Neuron (in vitro differentiated cells): ENCODE data around the gene IL17RA.
"Not testable (repeated sequence)": the region's sequence is repeated elsewhere in the genome, so short reads cannot be mapped to it uniquely, and the experiment has no call there.

Experiments used
- H2AFZ ChIP-seq: one replicate; pipeline ENCODE4 v1.6.1; 2013; ENCODE audit warnings: low read depth, mild to moderate bottlenecking, inconsistent platforms, low read length, moderate library complexity
- H3K27me3 ChIP-seq: one replicate; pipeline ENCODE4 v1.6.1; 2013; ENCODE audit warnings: low read length; ENCODE audit not compliant: insufficient read depth
- H3K36me3 ChIP-seq: one replicate; pipeline ENCODE4 v1.6.1; 2013; ENCODE audit warnings: low read length; ENCODE audit not compliant: insufficient read depth
- H3K4me1 ChIP-seq: one replicate; pipeline ENCODE4 v1.6.1; 2013; ENCODE audit warnings: low read length; ENCODE audit not compliant: insufficient read depth
- H3K4me3 ChIP-seq: 2 replicates; pipeline ENCODE4 v1.5.1; 2013; ENCODE audit warnings: mild to moderate bottlenecking, low read length, moderate library complexity
- H3K9me3 ChIP-seq: one replicate; pipeline ENCODE4 v1.6.1; 2013; ENCODE audit warnings: low read length

IL17RA gene

GRCh38 chr22:17147458-17147857 lies 62.7 kb downstream of the IL17RA start:
- H3K4me3 ChIP-seq, H3K9me3 ChIP-seq: not testable (repeated sequence)
- H3K36me3 ChIP-seq: peaks cover 38% of the 10 kb centered on the region

GRCh38 chr22:17149076-17149815 lies 64.4 kb downstream of the IL17RA start:
- no peaks in the 10 kb centered on the region for H3K4me1 ChIP-seq
- H3K36me3 ChIP-seq: peaks cover 23% of the 10 kb centered on the region
- no peak overlapping the region for H3K4me3 ChIP-seq
- H2AFZ ChIP-seq: no peak overlapping the region
- H3K27me3 ChIP-seq: no peaks in the 10 kb centered on the region
- no peaks in the 10 kb centered on the region for H3K9me3 ChIP-seq

More at GRCh38 chr22:17147458-17147857, 62.7 kb downstream of the IL17RA start:
- H2AFZ ChIP-seq, H3K4me1 ChIP-seq, H3K27me3 ChIP-seq: not testable (repeated sequence)

- H2AFZ ChIP-seq: no peak overlapping the region
- no peak overlapping the region for H3K4me3 ChIP-seq
- H3K4me1 ChIP-seq: no peaks in the 10 kb centered on the region
- H3K27me3 ChIP-seq: no peaks in the 10 kb centered on the region
- no peaks in the 10 kb centered on the region for H3K9me3 ChIP-seq
- peaks cover 16% of the 10 kb centered on the region for H3K36me3 ChIP-seq
These were observed 67.5 kb downstream of the IL17RA start for GRCh38 chr22:17152340-17152739.

GRCh38 chr22:17152971-17153370 lies 68.2 kb downstream of the IL17RA start:
- no peaks in the 10 kb centered on the region for H3K9me3 ChIP-seq
- H3K4me1 ChIP-seq: peaks cover 4% of the 10 kb centered on the region
- no peak overlapping the region for H2AFZ ChIP-seq
- H3K27me3 ChIP-seq: no peaks in the 10 kb centered on the region
- H3K36me3 ChIP-seq: peaks cover 17% of the 10 kb centered on the region
- no peak overlapping the region for H3K4me3 ChIP-seq

- Histone ChIP-seq H3K27me3 (no peaks in the 10 kb centered on the region), H3K9me3 (no peaks in the 10 kb centered on the region), H3K36me3 (peaks cover 6% of the 10 kb centered on the region), H3K4me3 (no peak overlapping the region), H2AFZ (no peak overlapping the region), H3K4me1 (peaks cover 11% of the 10 kb centered on the region)
These were observed 71.1 kb downstream of the IL17RA start for GRCh38 chr22:17155941-17156340.

- peak overlapping the region; percentile 68 for H3K4me3 ChIP-seq
- H3K4me1 ChIP-seq: peaks cover 11% of the 10 kb centered on the region
- H3K27me3 ChIP-seq: no peaks in the 10 kb centered on the region
These were observed 72.9 kb downstream of the IL17RA start for GRCh38 chr22:17157714-17158113.

GRCh38 chr22:17158176-17158567 lies 73.4 kb downstream of the IL17RA start:
- Histone ChIP-seq H3K4me1 (peaks cover 11% of the 10 kb centered on the region), H3K4me3 (peak overlapping the region; percentile 68), H3K36me3 (peaks cover 6% of the 10 kb centered on the region), H3K27me3 (no peaks in the 10 kb centered on the region), H3K9me3 (no peaks in the 10 kb centered on the region), H2AFZ (peak overlapping the region; percentile 99)

More at GRCh38 chr22:17157714-17158113, 72.9 kb downstream of the IL17RA start:
- Histone ChIP-seq H2AFZ (no peak overlapping the region), H3K9me3 (no peaks in the 10 kb centered on the region), H3K36me3 (peaks cover 6% of the 10 kb centered on the region)

- Histone ChIP-seq H2AFZ (peak within 1 kb of the TSS; percentile 99), H3K4me3 (peak within 1 kb of the TSS; percentile 68), H3K36me3 (peaks cover 6% of the 10 kb centered on the region), H3K9me3 (peaks cover 2% of the 10 kb centered on the region), H3K4me1 (peaks cover 11% of the 10 kb centered on the region), H3K27me3 (no peaks in the 10 kb centered on the region)
These were observed 74.0 kb downstream of the IL17RA start, which contains the start of gene HDHD5 for GRCh38 chr22:17158568-17159503. Gene HDHD5 (minus strand): TSS chr22:17159277. CDS start chr22:17159251, 26 bp downstream.

GRCh38 chr22:17159504-17159951 lies 74.7 kb downstream of the IL17RA start:
- Histone ChIP-seq H3K36me3 (peaks cover 6% of the 10 kb centered on the region), H2AFZ (peak overlapping the region; percentile 99), H3K27me3 (no peaks in the 10 kb centered on the region), H3K4me3 (peak overlapping the region; percentile 68), H3K4me1 (peaks cover 11% of the 10 kb centered on the region), H3K9me3 (peaks cover 2% of the 10 kb centered on the region)

- peaks cover 6% of the 10 kb centered on the region for H3K36me3 ChIP-seq
- H3K4me1 ChIP-seq: peaks cover 11% of the 10 kb centered on the region
- no peaks in the 10 kb centered on the region for H3K27me3 ChIP-seq
- H3K9me3 ChIP-seq: peaks cover 2% of the 10 kb centered on the region
- H3K4me3 ChIP-seq: no peak overlapping the region
- no peak overlapping the region for H2AFZ ChIP-seq
These were observed 77.2 kb downstream of the IL17RA start for GRCh38 chr22:17161991-17162390.

GRCh38 chr22:17162731-17163130 lies 77.9 kb downstream of the IL17RA start:
- no peak overlapping the region for H3K4me3 ChIP-seq
- no peaks in the 10 kb centered on the region for H3K27me3 ChIP-seq
- peaks cover 2% of the 10 kb centered on the region for H3K9me3 ChIP-seq
- peaks cover under 1% of the 10 kb centered on the region for H3K36me3 ChIP-seq
- peaks cover 10% of the 10 kb centered on the region for H3K4me1 ChIP-seq
- H2AFZ ChIP-seq: no peak overlapping the region

GRCh38 chr22:17164392-17165024 lies 79.7 kb downstream of the IL17RA start:
- no peak overlapping the region for H2AFZ ChIP-seq
- peaks cover 5% of the 10 kb centered on the region for H3K4me1 ChIP-seq
- H3K9me3 ChIP-seq: peaks cover 2% of the 10 kb centered on the region
- no peak overlapping the region for H3K4me3 ChIP-seq
- no peaks in the 10 kb centered on the region for H3K27me3 ChIP-seq
- no peaks in the 10 kb centered on the region for H3K36me3 ChIP-seq
